KMS-11 (cell line): ENCODE data around the gene NECAB3.
A peak's percentile ranks its signal among the peaks of the same experiment; 100 is the strongest.

ENCODE experiments used
- H2AFZ ChIP-seq: fragments of 200-600 bp; sonication (generic); 2 replicates; pipeline ENCODE4 v1.6.1; 2016; ENCODE audit warnings: antibody characterized with exemption, mixed run types, low read depth
- H3K27ac ChIP-seq: fragments of 200-600 bp; sonication (generic); 2 replicates; pipeline ENCODE4 v1.6.1; 2016; ENCODE audit warnings: mild to moderate bottlenecking, mixed run types
- H3K27me3 ChIP-seq: fragments of 200-600 bp; sonication (generic); 2 replicates; pipeline ENCODE4 v1.6.1; 2017; ENCODE audit warnings: mild to moderate bottlenecking, low read depth, mixed run types, moderate library complexity; ENCODE audit not compliant: insufficient read depth
- H3K36me3 ChIP-seq: fragments of 200-600 bp; sonication (generic); 2 replicates; pipeline ENCODE4 v1.6.1; 2017; ENCODE audit warnings: mild to moderate bottlenecking, mixed run types; ENCODE audit not compliant: insufficient read depth
- H3K4me1 ChIP-seq: fragments of 200-600 bp; sonication (generic); 2 replicates; pipeline ENCODE4 v1.6.1; 2016; ENCODE audit warnings: mild to moderate bottlenecking, low read depth, mixed run types; ENCODE audit not compliant: poor library complexity, severe bottlenecking
- H3K4me2 ChIP-seq: fragments of 200-600 bp; sonication (generic); 2 replicates; pipeline ENCODE4 v1.7.0; 2016; ENCODE audit warnings: mild to moderate bottlenecking, mixed run types
- H3K4me3 ChIP-seq: fragments of 200-600 bp; sonication (generic); IDR thresholded peaks from 2 replicates; pipeline ENCODE4 v1.6.1; 2017; ENCODE audit warnings: low read depth, low read length, mixed read lengths; ENCODE audit not compliant: insufficient read depth
- H3K79me2 ChIP-seq: fragments of 200-600 bp; sonication (generic); 2 replicates; pipeline ENCODE4 v1.6.1; 2016; ENCODE audit warnings: low read depth, mixed run types; ENCODE audit not compliant: insufficient read depth
- H3K9ac ChIP-seq: fragments of 200-600 bp; sonication (generic); 2 replicates; pipeline ENCODE4 v1.6.1; 2016; ENCODE audit warnings: mild to moderate bottlenecking, mixed run types
- H4K20me1 ChIP-seq: fragments of 200-600 bp; sonication (generic); 2 replicates; pipeline ENCODE4 v1.6.1; 2016; ENCODE audit warnings: mild to moderate bottlenecking, mixed run types; ENCODE audit not compliant: insufficient read depth
- CTCF ChIP-seq: fragments of 200-600 bp; sonication (generic); conservative IDR thresholded peaks from 2 replicates; pipeline ENCODE4 v1.6.1; 2017; ENCODE audit warnings: low read depth, mild to moderate bottlenecking, antibody characterized with exemption, low read length, moderate library complexity, mixed read lengths

NECAB3 gene

DNA sequence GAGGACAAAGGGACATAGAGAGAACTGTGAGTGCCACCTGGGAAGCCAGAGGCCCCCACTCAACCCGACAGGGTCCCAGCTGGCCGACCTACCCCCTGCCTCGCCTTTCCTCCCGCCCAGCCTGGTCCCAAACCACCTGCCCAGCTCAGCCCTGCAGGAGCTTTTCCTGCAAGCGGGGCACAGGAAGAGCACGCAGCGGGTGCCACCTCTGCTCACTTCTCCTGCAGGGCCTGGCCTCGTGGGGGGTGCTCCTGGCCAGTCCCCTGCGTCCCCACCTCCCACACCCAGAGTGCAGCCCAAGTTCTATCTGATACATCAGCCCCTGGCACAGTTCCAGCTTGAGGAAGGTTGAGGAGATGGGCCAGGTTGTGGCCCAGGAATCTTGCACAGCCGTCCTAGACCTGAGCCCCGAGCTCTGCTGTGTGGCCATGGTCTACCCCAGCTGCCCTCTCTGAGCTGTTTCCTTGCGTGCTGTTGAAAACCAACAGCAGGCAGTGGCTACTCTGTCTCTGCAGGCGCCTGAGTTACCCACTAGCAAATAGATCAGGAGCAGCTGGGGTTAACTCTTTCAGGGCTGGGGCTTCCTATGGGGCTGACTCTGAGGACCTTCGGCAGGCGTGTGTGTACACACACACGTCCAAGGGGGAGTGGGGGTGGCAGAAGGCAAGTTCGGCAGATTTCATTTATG lies 1.7 kb downstream of the NECAB3 start:
- Histone ChIP-seq H3K9ac (peak overlapping the region; percentile 84), H4K20me1 (no peaks in the 10 kb centered on the region), H3K27ac (peak overlapping the region; percentile 62; the same call in 1 of the 2 replicates), H3K27me3 (no peaks in the 10 kb centered on the region), H2AFZ (no peak overlapping the region), H3K36me3 (peaks cover 4% of the 10 kb centered on the region; the same call in 1 of the 2 replicates), H3K79me2 (peaks cover 35% of the 10 kb centered on the region), H3K4me2 (peak overlapping the region; percentile 94), H3K4me3 (no peak overlapping the region), H3K4me1 (peaks cover 60% of the 10 kb centered on the region)
- no peak for TF ChIP-seq CTCF

- Histone ChIP-seq H3K4me2 (peak overlapping the region; percentile 94), H3K4me3 (no peak overlapping the region)
Measured at GRCh38 chr20:33671573-33672288, 2.5 kb downstream of the NECAB3 start.

DNA sequence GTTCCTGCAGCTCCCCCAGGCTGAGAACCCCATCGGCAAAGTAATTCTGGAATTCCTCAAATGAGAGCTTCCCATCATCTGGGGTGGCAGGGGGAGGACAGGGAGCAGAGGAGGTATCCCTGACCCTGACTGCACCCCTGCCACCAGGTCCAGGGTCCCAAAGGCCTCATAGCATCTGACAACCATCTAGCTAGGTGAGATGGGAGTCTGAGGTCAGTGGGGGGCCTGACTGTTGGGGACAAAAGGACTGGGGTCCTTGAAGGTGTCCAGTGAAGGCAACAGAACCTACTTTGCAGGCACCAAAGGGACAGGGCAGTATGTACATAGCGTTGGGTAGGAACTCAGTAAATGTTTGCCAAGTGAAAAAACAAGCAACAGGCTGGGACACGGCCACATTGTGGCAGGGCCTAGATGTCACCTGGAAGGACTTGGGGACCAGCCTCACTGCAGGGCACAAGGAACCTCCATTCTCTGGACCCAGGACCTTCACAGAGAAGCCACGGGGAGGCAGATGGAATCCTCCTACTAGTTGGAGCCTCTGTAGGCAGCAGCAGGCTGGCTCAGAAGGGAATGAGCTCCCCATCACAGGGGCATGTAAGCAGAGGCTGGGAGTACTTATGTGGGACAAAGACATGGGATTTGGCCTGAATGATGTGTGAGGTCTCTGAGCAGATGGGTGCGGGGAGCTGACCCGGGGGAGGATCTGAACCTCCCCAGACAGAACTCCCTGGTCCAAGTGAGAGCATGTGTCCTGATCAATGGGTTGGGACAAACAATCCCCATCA lies 3.3 kb downstream of the NECAB3 start:
- H4K20me1 ChIP-seq: no peaks in the 10 kb centered on the region
- no peak for TF ChIP-seq CTCF
- no peak overlapping the region for H2AFZ ChIP-seq
- H3K9ac ChIP-seq: no peak overlapping the region
- no peaks in the 10 kb centered on the region; the same call in 1 of the 2 replicates for H3K36me3 ChIP-seq
- no peak overlapping the region for H3K4me3 ChIP-seq
- H3K27ac ChIP-seq: no peak overlapping the region
- peaks cover 60% of the 10 kb centered on the region for H3K4me1 ChIP-seq
- no peak overlapping the region for H3K4me2 ChIP-seq
- H3K79me2 ChIP-seq: peaks cover 36% of the 10 kb centered on the region
- H3K27me3 ChIP-seq: no peaks in the 10 kb centered on the region

More at GRCh38 chr20:33671573-33672288, 2.5 kb downstream of the NECAB3 start:
- Histone ChIP-seq H3K79me2 (peaks cover 35% of the 10 kb centered on the region), H4K20me1 (no peaks in the 10 kb centered on the region), H3K27ac (peak overlapping the region; percentile 62; the same call in 1 of the 2 replicates), H3K4me1 (peaks cover 60% of the 10 kb centered on the region), H3K36me3 (no peaks in the 10 kb centered on the region; the same call in 1 of the 2 replicates), H2AFZ (no peak overlapping the region), H3K27me3 (no peaks in the 10 kb centered on the region), H3K9ac (peak overlapping the region; percentile 84; the same call in 1 of the 2 replicates)
- no peak for TF ChIP-seq CTCF

- Histone ChIP-seq H3K36me3 (no peaks in the 10 kb centered on the region), H3K9ac (no peak overlapping the region), H2AFZ (no peak overlapping the region), H3K4me2 (no peak overlapping the region), H3K4me3 (no peak overlapping the region), H4K20me1 (no peaks in the 10 kb centered on the region), H3K4me1 (peaks cover 61% of the 10 kb centered on the region), H3K27ac (peak overlapping the region; percentile 19; the same call in 1 of the 2 replicates), H3K27me3 (no peaks in the 10 kb centered on the region), H3K79me2 (peaks cover 40% of the 10 kb centered on the region)
- TF ChIP-seq CTCF: no peak
Measured at GRCh38 chr20:33669873-33670640, 4.2 kb downstream of the NECAB3 start.
